WTC11 (cell line): ENCODE data around the gene NFAM1. TPM values are rescaled to one million over a fixed set of nuclear protein-coding genes. Genes with fewer than 3 reads are reported as not detected.

ENCODE experiments used
- ATAC-seq: fragments of 200-7000 bp; cut with Tn5 transposase; 2 replicates; pipeline ENCODE4 v1.10.0; 2021; ENCODE audit warnings: mild to moderate bottlenecking, moderate library complexity
- CTCF ChIA-PET: fragments of 300-600 bp; sonication (Branson Sonifier 250); formaldehyde crosslinking; loops from one replicate; lab custom pipeline; 2021; ENCODE audit warnings: antibody characterized with exemption; lab: Charles Lee
- POLR2A ChIA-PET: fragments of 350-600 bp; sonication (Branson Sonifier 250); formaldehyde crosslinking; loops from one replicate; lab custom pipeline; 2021; ENCODE audit warnings: antibody characterized with exemption; lab: Charles Lee
- DNase-seq: peaks from one replicate; pipeline ENCODE4 v3.0.0; 2021; ENCODE audit warnings: low spot score
- H3K27ac Mint-ChIP-seq: 2 replicates; pipeline ENCODE4 v1.8.0; 2021; ENCODE audit warnings: mixed read lengths
- H3K27me3 Mint-ChIP-seq: 2 replicates; pipeline ENCODE4 v1.8.0; 2021; ENCODE audit warnings: low read depth, mild to moderate bottlenecking, moderate library complexity, mixed read lengths
- H3K36me3 Mint-ChIP-seq: 2 replicates; pipeline ENCODE4 v1.8.0; 2021; ENCODE audit warnings: mixed read lengths
- H3K4me1 Mint-ChIP-seq: 2 replicates; pipeline ENCODE4 v1.8.0; 2022; ENCODE audit warnings: mixed read lengths
- H3K4me3 Mint-ChIP-seq: 2 replicates; pipeline ENCODE4 v1.8.0; 2021; ENCODE audit warnings: mild to moderate bottlenecking, moderate library complexity, mixed read lengths
- H3K9me3 Mint-ChIP-seq: 2 replicates; pipeline ENCODE4 v1.8.0; 2021; ENCODE audit warnings: mixed read lengths
- CREB1 ChIP-seq: sonication (generic); formaldehyde crosslinking; IDR thresholded peaks from 2 replicates; pipeline ENCODE4 v1.8.0; 2023; ENCODE audit warnings: mild to moderate bottlenecking, missing genetic modification reagents
- CREM ChIP-seq: sonication (generic); formaldehyde crosslinking; IDR thresholded peaks from 2 replicates; pipeline ENCODE4 v1.8.1; 2022; ENCODE audit warnings: mild to moderate bottlenecking, missing genetic modification reagents, moderate library complexity
- JUN ChIP-seq: sonication (generic); formaldehyde crosslinking; IDR thresholded peaks from 2 replicates; pipeline ENCODE4 v1.8.0; 2023; ENCODE audit warnings: mild to moderate bottlenecking, missing genetic modification reagents
- MAX ChIP-seq: sonication (generic); formaldehyde crosslinking; IDR thresholded peaks from 2 replicates; pipeline ENCODE4 v1.8.0; 2022; ENCODE audit warnings: mild to moderate bottlenecking, missing genetic modification reagents
- NFATC4 ChIP-seq: fragments of 250-450 bp; sonication (Bioruptor Pico); IDR thresholded peaks from 2 replicates; pipeline ENCODE4 v1.9.0; 2021; ENCODE audit warnings: mild to moderate bottlenecking
- NFE2L1 ChIP-seq: sonication (generic); formaldehyde crosslinking; IDR thresholded peaks from 2 replicates; pipeline ENCODE4 v1.8.1; 2023; ENCODE audit warnings: missing genetic modification reagents
- PRDM15 ChIP-seq: sonication (generic); formaldehyde crosslinking; IDR thresholded peaks from 2 replicates; pipeline ENCODE4 v1.8.0; 2022; ENCODE audit warnings: missing genetic modification reagents
- RORB ChIP-seq: fragments of 250-450 bp; sonication (Bioruptor Pico); IDR thresholded peaks from 2 replicates; pipeline ENCODE4 v1.9.0; 2021; ENCODE audit warnings: mild to moderate bottlenecking
- TEAD1 ChIP-seq: sonication (generic); formaldehyde crosslinking; IDR thresholded peaks from 2 replicates; pipeline ENCODE4 v1.8.0; 2022; ENCODE audit warnings: mild to moderate bottlenecking, missing genetic modification reagents
- ZBTB43 ChIP-seq: sonication (generic); formaldehyde crosslinking; IDR thresholded peaks from 2 replicates; pipeline ENCODE4 v1.8.1; 2023; ENCODE audit warnings: mild to moderate bottlenecking, missing genetic modification reagents
- ZNF512 ChIP-seq: sonication (generic); formaldehyde crosslinking; IDR thresholded peaks from 2 replicates; pipeline ENCODE4 v1.8.1; 2022; ENCODE audit warnings: missing genetic modification reagents, borderline replicate concordance
- total RNA-seq: library from RNA; stranded (reverse); gene quantifications from 3 replicates; pipeline ENCODE4 v1.2.3, GENCODE V29; 2021
- TF ChIP-seq, protein P1 (sequence below): fragments of 250-450 bp; sonication (Bioruptor Pico); IDR thresholded peaks from 2 replicates; pipeline ENCODE4 v1.8.0; 2021; ENCODE audit warnings: mild to moderate bottlenecking
- TF ChIP-seq, protein P2 (sequence below): fragments of 250-450 bp; sonication (Bioruptor Pico); IDR thresholded peaks from 2 replicates; pipeline ENCODE4 v1.9.0; 2021; ENCODE audit warnings: mild to moderate bottlenecking, borderline replicate concordance

NFAM1 gene
- total RNA-seq, 1 experiment from 2014 or later = 1.6 TPM

DNA sequence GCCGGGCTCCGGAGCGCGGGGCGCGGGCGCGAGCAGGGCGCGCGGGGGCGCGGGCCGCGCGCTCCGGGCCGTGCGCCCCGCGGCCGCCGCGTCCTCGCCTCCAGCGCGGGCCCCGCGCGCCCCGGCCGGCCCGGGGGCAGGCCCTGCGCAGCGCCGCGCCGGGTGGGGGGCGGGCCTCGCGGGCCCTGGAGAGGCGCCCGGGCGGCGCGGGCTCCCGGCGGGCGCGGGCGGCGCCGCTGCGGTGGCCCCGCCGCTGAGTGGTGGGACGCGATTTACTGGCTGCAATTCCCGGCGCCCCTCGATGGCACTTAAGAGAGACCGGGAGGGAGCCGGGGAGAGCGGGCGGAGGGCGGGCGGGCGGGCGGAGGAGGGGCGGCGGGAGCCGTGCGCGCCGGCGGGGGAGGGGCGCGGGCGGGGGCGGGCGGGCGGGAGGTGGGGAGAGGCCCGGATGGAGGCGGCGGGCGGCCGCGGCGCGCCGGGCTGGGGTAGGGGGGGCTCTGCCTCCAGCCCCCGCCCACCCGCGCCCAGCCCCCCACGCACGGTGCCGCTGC, 88.6 kb downstream of the NFAM1 start:
- ATAC-seq (no peak; the same call in 1 of the 2 replicates), DNase-seq (no peak)
- Mint-ChIP-seq H3K9me3 (no peaks in the 10 kb centered on the region), H3K36me3 (no peaks in the 10 kb centered on the region), H3K27ac (no peak overlapping the region), H3K4me1 (peaks cover 27% of the 10 kb centered on the region), H3K4me3 (no peak overlapping the region)
- CTCF ChIA-PET = interaction anchor here (0.6 to 1.6 kb wide), 2 partner anchors 30 kb away, joined by 3 to 4 read pairs; no protein-coding TSS in a partner anchor
- POLR2A ChIA-PET = no interaction called here
- no peak for TF ChIP-seq ZNF512 (CRISPR knock-in tag)
- no peak for TF ChIP-seq NFATC4 (CRISPR knock-in tag)
- no peak for TF ChIP-seq ZBTB43
- no peak for TF ChIP-seq JUN (CRISPR knock-in tag)
- TF ChIP-seq CREB1 = no peak
- no peak for TF ChIP-seq TEAD1 (CRISPR knock-in tag)
- TF ChIP-seq, protein P1, sequence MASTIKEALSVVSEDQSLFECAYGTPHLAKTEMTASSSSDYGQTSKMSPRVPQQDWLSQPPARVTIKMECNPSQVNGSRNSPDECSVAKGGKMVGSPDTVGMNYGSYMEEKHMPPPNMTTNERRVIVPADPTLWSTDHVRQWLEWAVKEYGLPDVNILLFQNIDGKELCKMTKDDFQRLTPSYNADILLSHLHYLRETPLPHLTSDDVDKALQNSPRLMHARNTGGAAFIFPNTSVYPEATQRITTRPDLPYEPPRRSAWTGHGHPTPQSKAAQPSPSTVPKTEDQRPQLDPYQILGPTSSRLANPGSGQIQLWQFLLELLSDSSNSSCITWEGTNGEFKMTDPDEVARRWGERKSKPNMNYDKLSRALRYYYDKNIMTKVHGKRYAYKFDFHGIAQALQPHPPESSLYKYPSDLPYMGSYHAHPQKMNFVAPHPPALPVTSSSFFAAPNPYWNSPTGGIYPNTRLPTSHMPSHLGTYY (CRISPR knock-in tag) = no peak
- TF ChIP-seq CREM (CRISPR knock-in tag) = no peak
- TF ChIP-seq NFE2L1 (CRISPR knock-in tag) = no peak
- no peak for TF ChIP-seq PRDM15 (CRISPR knock-in tag)
- no peak for TF ChIP-seq RORB (CRISPR knock-in tag)
- TF ChIP-seq, protein P2, sequence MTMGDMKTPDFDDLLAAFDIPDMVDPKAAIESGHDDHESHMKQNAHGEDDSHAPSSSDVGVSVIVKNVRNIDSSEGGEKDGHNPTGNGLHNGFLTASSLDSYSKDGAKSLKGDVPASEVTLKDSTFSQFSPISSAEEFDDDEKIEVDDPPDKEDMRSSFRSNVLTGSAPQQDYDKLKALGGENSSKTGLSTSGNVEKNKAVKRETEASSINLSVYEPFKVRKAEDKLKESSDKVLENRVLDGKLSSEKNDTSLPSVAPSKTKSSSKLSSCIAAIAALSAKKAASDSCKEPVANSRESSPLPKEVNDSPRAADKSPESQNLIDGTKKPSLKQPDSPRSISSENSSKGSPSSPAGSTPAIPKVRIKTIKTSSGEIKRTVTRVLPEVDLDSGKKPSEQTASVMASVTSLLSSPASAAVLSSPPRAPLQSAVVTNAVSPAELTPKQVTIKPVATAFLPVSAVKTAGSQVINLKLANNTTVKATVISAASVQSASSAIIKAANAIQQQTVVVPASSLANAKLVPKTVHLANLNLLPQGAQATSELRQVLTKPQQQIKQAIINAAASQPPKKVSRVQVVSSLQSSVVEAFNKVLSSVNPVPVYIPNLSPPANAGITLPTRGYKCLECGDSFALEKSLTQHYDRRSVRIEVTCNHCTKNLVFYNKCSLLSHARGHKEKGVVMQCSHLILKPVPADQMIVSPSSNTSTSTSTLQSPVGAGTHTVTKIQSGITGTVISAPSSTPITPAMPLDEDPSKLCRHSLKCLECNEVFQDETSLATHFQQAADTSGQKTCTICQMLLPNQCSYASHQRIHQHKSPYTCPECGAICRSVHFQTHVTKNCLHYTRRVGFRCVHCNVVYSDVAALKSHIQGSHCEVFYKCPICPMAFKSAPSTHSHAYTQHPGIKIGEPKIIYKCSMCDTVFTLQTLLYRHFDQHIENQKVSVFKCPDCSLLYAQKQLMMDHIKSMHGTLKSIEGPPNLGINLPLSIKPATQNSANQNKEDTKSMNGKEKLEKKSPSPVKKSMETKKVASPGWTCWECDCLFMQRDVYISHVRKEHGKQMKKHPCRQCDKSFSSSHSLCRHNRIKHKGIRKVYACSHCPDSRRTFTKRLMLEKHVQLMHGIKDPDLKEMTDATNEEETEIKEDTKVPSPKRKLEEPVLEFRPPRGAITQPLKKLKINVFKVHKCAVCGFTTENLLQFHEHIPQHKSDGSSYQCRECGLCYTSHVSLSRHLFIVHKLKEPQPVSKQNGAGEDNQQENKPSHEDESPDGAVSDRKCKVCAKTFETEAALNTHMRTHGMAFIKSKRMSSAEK (CRISPR knock-in tag) = no peak
- TF ChIP-seq MAX (CRISPR knock-in tag) = no peak
- TF ChIP-seq, all 79 proteins: peak for 0
- peaks cover 19% of the 10 kb centered on the region for H3K27me3 Mint-ChIP-seq
